ENCODE results near the gene DIDO1. TPM values are rescaled to one million over a fixed set of nuclear protein-coding genes. Genes with fewer than 3 reads are reported as not detected.
A peak's percentile ranks its signal among the peaks of the same experiment; 100 is the strongest.

DIDO1 gene
- total RNA-seq, 1 donor from 2014 or later = 58.7 TPM

GRCh38 chr20:62888406-62888805 lies 37.9 kb downstream of the DIDO1 start:
- no peak for DNase-seq (ENCODE audit: extremely low spot score in 2 of 2)
- Histone ChIP-seq H3K27me3 (no peaks in the 10 kb centered on the region), H3K4me1 (no peaks in the 10 kb centered on the region), H3K9me3 (no peaks in the 10 kb centered on the region), H3K36me3 (peaks cover 5 to 57% of the 10 kb centered on the region in 2 donors), H3K4me3 (no peak overlapping the region), H3K27ac (no peak overlapping the region)
- intact Hi-C loops (cut with DNase I) = no loop called here
- TF ChIP-seq POLR2AphosphoS5 (IDR thresholded peaks at IDR 0.05; ENCODE audit: insufficient read depth in 1 of 2, low read depth in 1 of 2) (no peak), CTCF (IDR thresholded peaks at IDR 0.05) (no peak), POLR2A (IDR thresholded peaks at IDR 0.05) (no peak)

- no peak overlapping the region for H3K27ac ChIP-seq
- DNase-seq (ENCODE audit: extremely low spot score in 2 of 2) = no peak
Measured at GRCh38 chr20:62887860-62888239, 38.5 kb downstream of the DIDO1 start.

GRCh38 chr20:62887152-62887859 lies 39.0 kb downstream of the DIDO1 start:
- H3K9me3 ChIP-seq = no peaks in the 10 kb centered on the region
- no peaks in the 10 kb centered on the region for H3K4me1 ChIP-seq
- H3K27ac ChIP-seq = no peak overlapping the region
- intact Hi-C loops (cut with DNase I) = no loop called here
- peaks cover 5 to 46% of the 10 kb centered on the region in 2 donors for H3K36me3 ChIP-seq
- H3K27me3 ChIP-seq = no peaks in the 10 kb centered on the region
- no peak overlapping the region for H3K4me3 ChIP-seq
- no peak for DNase-seq (ENCODE audit: extremely low spot score in 2 of 2)
- TF ChIP-seq POLR2A (IDR thresholded peaks at IDR 0.05) (no peak), CTCF (IDR thresholded peaks at IDR 0.05) (no peak), POLR2AphosphoS5 (IDR thresholded peaks at IDR 0.05; ENCODE audit: insufficient read depth in 1 of 2, low read depth in 1 of 2) (peak in 1 of 2 donors; percentile 33)

More at GRCh38 chr20:62887860-62888239, 38.5 kb downstream of the DIDO1 start:
- no peak for TF ChIP-seq POLR2AphosphoS5 (IDR thresholded peaks at IDR 0.05; ENCODE audit: insufficient read depth in 1 of 2, low read depth in 1 of 2)
- no peak overlapping the region for H3K4me3 ChIP-seq
- H3K36me3 ChIP-seq = peaks cover 5 to 51% of the 10 kb centered on the region in 2 donors
- no peaks in the 10 kb centered on the region for H3K9me3 ChIP-seq
- H3K4me1 ChIP-seq = no peaks in the 10 kb centered on the region
- no peaks in the 10 kb centered on the region for H3K27me3 ChIP-seq
- intact Hi-C loops (cut with DNase I) = no loop called here

- Histone ChIP-seq H3K9me3 (no peaks in the 10 kb centered on the region), H3K36me3 (peaks cover 5 to 40% of the 10 kb centered on the region in 2 donors), H3K4me3 (no peak overlapping the region), H3K4me1 (no peaks in the 10 kb centered on the region), H3K27ac (no peak overlapping the region), H3K27me3 (no peaks in the 10 kb centered on the region)
- TF ChIP-seq CTCF (IDR thresholded peaks at IDR 0.05) (no peak), POLR2A (IDR thresholded peaks at IDR 0.05) (no peak), POLR2AphosphoS5 (IDR thresholded peaks at IDR 0.05; ENCODE audit: insufficient read depth in 1 of 2, low read depth in 1 of 2) (no peak)
- intact Hi-C loops (cut with DNase I) = no loop called here
- DNase-seq (ENCODE audit: extremely low spot score in 2 of 2) = no peak
Measured at GRCh38 chr20:62886709-62887058, 39.6 kb downstream of the DIDO1 start.

- no peak for DNase-seq (ENCODE audit: extremely low spot score in 2 of 2)
- H3K36me3 ChIP-seq = peaks cover 5 to 34% of the 10 kb centered on the region in 2 donors
- H3K9me3 ChIP-seq = no peaks in the 10 kb centered on the region
- no peak overlapping the region for H3K27ac ChIP-seq
- TF ChIP-seq POLR2A (IDR thresholded peaks at IDR 0.05) (no peak), POLR2AphosphoS5 (IDR thresholded peaks at IDR 0.05; ENCODE audit: insufficient read depth in 1 of 2, low read depth in 1 of 2) (no peak), CTCF (IDR thresholded peaks at IDR 0.05) (no peak)
- no peaks in the 10 kb centered on the region for H3K27me3 ChIP-seq
- no peak overlapping the region for H3K4me3 ChIP-seq
- no peaks in the 10 kb centered on the region for H3K4me1 ChIP-seq
- intact Hi-C loops (cut with DNase I) = no loop called here
Measured at GRCh38 chr20:62885896-62886708, 40.2 kb downstream of the DIDO1 start.

Data from vagina (tissue), 2 donors.